ENCODE data around the gene SSTR3. TPM values are rescaled to one million over a fixed set of nuclear protein-coding genes. Genes with fewer than 3 reads are reported as not detected.

Gene SSTR3
- total and polyA plus RNA-seq, 4 experiments from 2014 or later = 0.50 to 9.3 (median 4.8) TPM

GRCh38 chr22:37163575-37164504, 48.4 kb downstream of the SSTR3 start:
- ChIA-PET POLR2A (ENCODE audit: partially characterized antibody) (interaction anchor here (0.6 to 9.2 kb wide), 19 partner anchors 9 to 276 kb away, joined by 3 to 133 read pairs (median 12); partner anchors contain the start of genes C1QTNF6, IL2RB and RAC2), CTCF (ENCODE audit: partially characterized antibody) (interaction anchor here (0.6 to 9.7 kb wide), 16 partner anchors 8 to 321 kb away, joined by 3 to 134 read pairs (median 4); partner anchors contain the start of gene IL2RB)
- Mint-ChIP-seq H3K36me3 (peaks cover 0 to 2% of the 10 kb centered on the region in 2 donors), H3K9me3 (no peaks in the 10 kb centered on the region), H3K27me3 (no peaks in the 10 kb centered on the region), H3K4me3 (peak overlapping the region in 7 of 8 donors; percentile 11 to 84 (median 57)), H3K27ac (peak overlapping the region; percentile 91 to 98 (median 92)), H3K4me1 (peaks cover 50 to 91% (median 70%) of the 10 kb centered on the region in 4 donors)
- intact Hi-C loops (cut with micrococcal nuclease) = loop anchor here (2.0 kb wide), 1 partner anchor 23 kb away; no protein-coding TSS in a partner anchor
- Histone ChIP-seq H3K9me3 (ENCODE audit: control insufficient read depth in 1 of 2, low read length in 2 of 2) (no peaks in the 10 kb centered on the region), H3K4me1 (ENCODE audit: insufficient read depth, low read length) (peaks cover 74% of the 10 kb centered on the region), H3K4me3 (ENCODE audit: low read length in 2 of 2) (no peak overlapping the region), H3K36me3 (ENCODE audit: insufficient read depth, low read length) (no peaks in the 10 kb centered on the region), H3K27ac (ENCODE audit: low read depth, low read length) (peak overlapping the region; percentile 55), H3K27me3 (ENCODE audit: insufficient read depth, low read length) (no peaks in the 10 kb centered on the region)
- DNase-seq = peak in 3 of 5 donors; percentile 30 to 67 (median 32)

GRCh38 chr22:37163096-37163489, 49.2 kb downstream of the SSTR3 start:
- Histone ChIP-seq H3K27ac (ENCODE audit: low read depth, low read length) (peak overlapping the region; percentile 55), H3K4me1 (ENCODE audit: insufficient read depth, low read length) (peaks cover 66% of the 10 kb centered on the region), H3K9me3 (ENCODE audit: control insufficient read depth in 1 of 2, low read length in 2 of 2) (no peaks in the 10 kb centered on the region), H3K4me3 (ENCODE audit: low read length in 2 of 2) (peak overlapping the region in 1 of 2 donors; percentile 29), H3K27me3 (ENCODE audit: insufficient read depth, low read length) (no peaks in the 10 kb centered on the region), H3K36me3 (ENCODE audit: insufficient read depth, low read length) (no peaks in the 10 kb centered on the region)
- peaks cover 48 to 88% (median 66%) of the 10 kb centered on the region in 4 donors for H3K4me1 Mint-ChIP-seq
- no peaks in the 10 kb centered on the region for H3K27me3 Mint-ChIP-seq
- intact Hi-C loops (cut with micrococcal nuclease) = loop anchor here (2.0 kb wide), 1 partner anchor 24 kb away; no protein-coding TSS in a partner anchor
- peak overlapping the region; percentile 91 to 98 (median 92) for H3K27ac Mint-ChIP-seq
- peak overlapping the region; percentile 9 to 82 (median 74) for H3K4me3 Mint-ChIP-seq
- POLR2A ChIA-PET (ENCODE audit: partially characterized antibody) = interaction anchor here (0.6 to 9.2 kb wide), 18 partner anchors 10 to 276 kb away, joined by 3 to 133 read pairs (median 12); partner anchors contain the start of genes C1QTNF6, IL2RB and RAC2
- no peaks in the 10 kb centered on the region for H3K9me3 Mint-ChIP-seq
- no peak for DNase-seq
- CTCF ChIA-PET (ENCODE audit: partially characterized antibody) = interaction anchor here (0.6 to 9.7 kb wide), 15 partner anchors 11 to 322 kb away, joined by 3 to 134 read pairs (median 5); partner anchors contain the start of gene IL2RB
- H3K36me3 Mint-ChIP-seq = peaks cover 0 to 2% of the 10 kb centered on the region in 2 donors

GRCh38 chr22:37162221-37163095, 49.8 kb downstream of the SSTR3 start:
- peak overlapping the region; percentile 55 for H3K27ac ChIP-seq (ENCODE audit: low read depth, low read length)
- H3K27ac Mint-ChIP-seq = peak overlapping the region; percentile 91 to 98 (median 92)
- no peaks in the 10 kb centered on the region for H3K27me3 Mint-ChIP-seq
- H3K36me3 Mint-ChIP-seq = peaks cover 0 to 2% of the 10 kb centered on the region in 2 donors
- peak overlapping the region in 1 of 2 donors; percentile 29 for H3K4me3 ChIP-seq (ENCODE audit: low read length in 2 of 2)
- H3K27me3 ChIP-seq (ENCODE audit: insufficient read depth, low read length) = no peaks in the 10 kb centered on the region
- intact Hi-C loops (cut with micrococcal nuclease) = loop anchor here (1.0 to 2.0 kb wide), 4 partner anchors 12 to 40 kb away; no protein-coding TSS in a partner anchor
- H3K36me3 ChIP-seq (ENCODE audit: insufficient read depth, low read length) = no peaks in the 10 kb centered on the region
- H3K9me3 ChIP-seq (ENCODE audit: control insufficient read depth in 1 of 2, low read length in 2 of 2) = no peaks in the 10 kb centered on the region
- H3K9me3 Mint-ChIP-seq = no peaks in the 10 kb centered on the region
- peak; percentile 71 to 87 (median 74) for DNase-seq
- CTCF ChIA-PET (ENCODE audit: partially characterized antibody) = interaction anchor here (0.9 to 9.7 kb wide), 15 partner anchors 11 to 309 kb away, joined by 3 to 134 read pairs (median 6); partner anchors contain the start of gene IL2RB
- H3K4me3 Mint-ChIP-seq = peak overlapping the region; percentile 9 to 82 (median 74)
- peaks cover 44 to 86% (median 65%) of the 10 kb centered on the region in 4 donors for H3K4me1 Mint-ChIP-seq
- H3K4me1 ChIP-seq (ENCODE audit: insufficient read depth, low read length) = peaks cover 60% of the 10 kb centered on the region
- POLR2A ChIA-PET (ENCODE audit: partially characterized antibody) = interaction anchor here (0.6 to 9.2 kb wide), 20 partner anchors 9 to 275 kb away, joined by 3 to 133 read pairs (median 10); partner anchors contain the start of genes C1QTNF6, IL2RB and RAC2

DNA sequence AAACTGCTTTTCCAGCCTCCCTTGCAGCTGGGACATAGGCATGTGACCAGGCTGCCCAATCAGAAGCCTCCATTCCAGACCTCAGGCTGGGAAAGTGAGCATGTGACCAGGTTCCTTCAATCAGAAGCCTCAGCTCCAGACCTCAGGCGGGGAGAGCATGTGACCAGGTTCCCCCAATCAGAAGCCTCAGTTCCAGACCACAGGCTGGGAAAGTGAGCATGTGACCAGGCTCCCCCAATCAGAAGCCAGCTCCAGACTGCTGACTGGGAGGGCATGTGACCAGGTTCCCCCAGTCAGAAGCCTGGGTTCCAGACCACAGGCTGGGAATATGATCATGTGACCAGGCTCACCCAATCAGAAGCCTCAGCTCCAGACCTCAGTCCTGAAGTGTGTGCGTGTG, 50.8 kb downstream of the SSTR3 start:
- H3K36me3 Mint-ChIP-seq = peaks cover 0 to 2% of the 10 kb centered on the region in 2 donors
- Histone ChIP-seq H3K4me1 (ENCODE audit: insufficient read depth, low read length) (peaks cover 51% of the 10 kb centered on the region), H3K9me3 (ENCODE audit: control insufficient read depth in 1 of 2, low read length in 2 of 2) (no peaks in the 10 kb centered on the region), H3K4me3 (ENCODE audit: low read length in 2 of 2) (no peak overlapping the region), H3K27me3 (ENCODE audit: insufficient read depth, low read length) (no peaks in the 10 kb centered on the region), H3K27ac (ENCODE audit: low read depth, low read length) (peak overlapping the region; percentile 55), H3K36me3 (ENCODE audit: insufficient read depth, low read length) (no peaks in the 10 kb centered on the region)
- H3K4me1 Mint-ChIP-seq = peaks cover 35 to 76% (median 57%) of the 10 kb centered on the region in 4 donors
- no peaks in the 10 kb centered on the region for H3K27me3 Mint-ChIP-seq
- ChIA-PET POLR2A (ENCODE audit: partially characterized antibody) (interaction anchor here (0.6 to 9.2 kb wide), 15 partner anchors 12 to 386 kb away, joined by 3 to 133 read pairs (median 12); partner anchors contain the start of genes IFT27, IL2RB and RAC2), CTCF (ENCODE audit: partially characterized antibody) (interaction anchor here (0.6 to 9.7 kb wide), 8 partner anchors 12 to 104 kb away, joined by 3 to 134 read pairs (median 5); partner anchors contain the start of gene IL2RB)
- intact Hi-C loops (cut with micrococcal nuclease) = no loop called here
- H3K27ac Mint-ChIP-seq = peak overlapping the region in 6 of 7 donors; percentile 14 to 95 (median 74)
- H3K4me3 Mint-ChIP-seq = peak overlapping the region in 2 of 8 donors; percentile 3 to 13
- H3K9me3 Mint-ChIP-seq = no peaks in the 10 kb centered on the region
- DNase-seq = no peak

- Mint-ChIP-seq H3K4me1 (peaks cover 27 to 67% (median 53%) of the 10 kb centered on the region in 4 donors), H3K27ac (peak overlapping the region; percentile 60 to 95 (median 71)), H3K36me3 (peaks cover 0 to 2% of the 10 kb centered on the region in 2 donors), H3K4me3 (peak overlapping the region in 1 of 8 donors; percentile 49), H3K9me3 (no peaks in the 10 kb centered on the region), H3K27me3 (no peaks in the 10 kb centered on the region)
- Histone ChIP-seq H3K4me1 (ENCODE audit: insufficient read depth, low read length) (peaks cover 37% of the 10 kb centered on the region), H3K9me3 (ENCODE audit: control insufficient read depth in 1 of 2, low read length in 2 of 2) (no peaks in the 10 kb centered on the region), H3K27ac (ENCODE audit: low read depth, low read length) (no peak overlapping the region), H3K4me3 (ENCODE audit: low read length in 2 of 2) (no peak overlapping the region), H3K27me3 (ENCODE audit: insufficient read depth, low read length) (no peaks in the 10 kb centered on the region), H3K36me3 (ENCODE audit: insufficient read depth, low read length) (no peaks in the 10 kb centered on the region)
- ChIA-PET CTCF (ENCODE audit: partially characterized antibody) (interaction anchor here (0.8 to 9.7 kb wide), 6 partner anchors 10 to 84 kb away, joined by 3 to 134 read pairs (median 6); partner anchors contain the start of gene IL2RB), POLR2A (ENCODE audit: partially characterized antibody) (interaction anchor here (5.3 to 9.2 kb wide), 3 partner anchors 10 to 39 kb away, joined by 79 to 133 read pairs (median 96); partner anchors contain the start of gene IL2RB)
- intact Hi-C loops (cut with micrococcal nuclease) = no loop called here
- DNase-seq = no peak
These were observed 52.2 kb downstream of the SSTR3 start for GRCh38 chr22:37160027-37160426.

GRCh38 chr22:37158963-37159290, 53.4 kb downstream of the SSTR3 start:
- H3K9me3 Mint-ChIP-seq = no peaks in the 10 kb centered on the region
- no peaks in the 10 kb centered on the region for H3K27me3 Mint-ChIP-seq
- no peak for DNase-seq
- no peaks in the 10 kb centered on the region for H3K27me3 ChIP-seq (ENCODE audit: insufficient read depth, low read length)
- H3K27ac Mint-ChIP-seq = peak overlapping the region in 6 of 7 donors; percentile 19 to 95 (median 76)
- H3K36me3 ChIP-seq (ENCODE audit: insufficient read depth, low read length) = no peaks in the 10 kb centered on the region
- peaks cover 26% of the 10 kb centered on the region for H3K4me1 ChIP-seq (ENCODE audit: insufficient read depth, low read length)
- H3K36me3 Mint-ChIP-seq = no peaks in the 10 kb centered on the region
- H3K4me3 ChIP-seq (ENCODE audit: low read length in 2 of 2) = no peak overlapping the region
- no peaks in the 10 kb centered on the region for H3K9me3 ChIP-seq (ENCODE audit: control insufficient read depth in 1 of 2, low read length in 2 of 2)
- H3K27ac ChIP-seq (ENCODE audit: low read depth, low read length) = no peak overlapping the region
- ChIA-PET CTCF (ENCODE audit: partially characterized antibody) (no interaction called here), POLR2A (ENCODE audit: partially characterized antibody) (no interaction called here)
- intact Hi-C loops (cut with micrococcal nuclease) = no loop called here
- H3K4me1 Mint-ChIP-seq = peaks cover 20 to 57% (median 42%) of the 10 kb centered on the region in 4 donors
- peak overlapping the region in 2 of 8 donors; percentile 37 to 39 for H3K4me3 Mint-ChIP-seq

Measured in CD4-positive, alpha-beta memory T cell (primary cell).